Sigmoid colon (tissue), 4 donors: ENCODE results near the gene RFX7.

ENCODE experiments used
- CTCF ChIP-seq, 4 experiments: fragments of 450-650 bp in 3 of 4; fragments of 200-600 bp in 1 of 4; IDR thresholded peaks; one replicate each; pipeline ENCODE4 v1.5.1; 2016 to 2019; ENCODE audit warnings: antibody characterized with exemption in 4 of 4, mild to moderate bottlenecking in 3 of 4, moderate library complexity in 2 of 4
- EP300 ChIP-seq, 4 donors: sonication (generic); formaldehyde crosslinking; IDR thresholded peaks; one replicate each; pipeline ENCODE4 v1.6.1; 2017; ENCODE audit warnings: antibody characterized with exemption in 4 of 4
- POLR2A ChIP-seq, 2 donors: fragments of 450-650 bp; IDR thresholded peaks; one replicate each; pipeline ENCODE4 v1.6.1; 2016; ENCODE audit warnings: antibody characterized with exemption in 2 of 2, mild to moderate bottlenecking in 2 of 2, moderate library complexity in 2 of 2
- POLR2AphosphoS5 ChIP-seq, 4 donors: sonication (generic); formaldehyde crosslinking; IDR thresholded peaks; one replicate each; pipeline ENCODE4 v1.6.1; 2017; ENCODE audit warnings: antibody characterized with exemption in 4 of 4

DNA sequence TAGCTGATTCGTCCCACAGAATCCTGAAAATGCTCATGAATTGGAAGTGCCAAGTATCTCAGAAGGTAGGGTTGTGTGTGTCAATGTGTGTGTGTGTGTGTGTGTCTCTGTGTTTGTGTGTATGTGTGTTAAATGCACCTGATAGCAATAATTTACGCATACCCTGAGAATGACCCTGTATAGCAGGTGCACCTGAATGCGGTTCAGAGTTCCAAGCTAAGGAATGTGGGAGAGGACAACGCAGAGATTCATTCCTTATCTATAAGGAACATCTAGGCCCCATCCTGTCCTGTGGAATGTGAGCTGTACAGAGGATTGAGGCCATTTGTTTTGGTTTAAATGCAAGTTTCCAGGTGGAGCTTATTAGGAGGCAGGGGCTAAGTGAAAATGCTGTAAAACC is 201.2 kb downstream of the RFX7 start:
- TF ChIP-seq CTCF (IDR thresholded peaks at IDR 0.05) (no peak), POLR2AphosphoS5 (IDR thresholded peaks at IDR 0.05) (no peak), POLR2A (IDR thresholded peaks at IDR 0.05) (no peak), EP300 (IDR thresholded peaks at IDR 0.05) (no peak)
